ENCODE results near the gene MYO5A.
A peak's percentile ranks its signal among the peaks of the same experiment; 100 is the strongest.
"Not testable (repeated sequence)": the region's sequence is repeated elsewhere in the genome, so short reads cannot be mapped to it uniquely, and the experiment has no call there.

MYO5A gene

GRCh38 chr15:52540374-52541012, 11.8 kb upstream of the MYO5A start:
- DNase-seq (ENCODE audit: low read depth), result no peak

- no peak for DNase-seq (ENCODE audit: low read depth)
Observed at GRCh38 chr15:52537459-52537858, 8.8 kb upstream of the MYO5A start.

GRCh38 chr15:52532427-52532826, 3.7 kb upstream of the MYO5A start:
- DNase-seq (ENCODE audit: low read depth), result no peak

GRCh38 chr15:52529940-52530339, 1.3 kb upstream of the MYO5A start:
- no peak for DNase-seq (ENCODE audit: low read depth)

- DNase-seq (ENCODE audit: low read depth), result no peak
Observed at GRCh38 chr15:52529341-52529924, 753 bp upstream of the MYO5A start.

- no peak for DNase-seq (ENCODE audit: low read depth)
Observed at GRCh38 chr15:52527911-52528563, 643 bp downstream of the MYO5A start.

GRCh38 chr15:52527196-52527910, 1.3 kb downstream of the MYO5A start:
- DNase-seq (ENCODE audit: low read depth), result no peak

- DNase-seq (ENCODE audit: low read depth), result no peak
Observed at GRCh38 chr15:52524223-52525136, 4.2 kb downstream of the MYO5A start.

- no peak for DNase-seq (ENCODE audit: low read depth)
Observed at GRCh38 chr15:52523647-52524046, 5.0 kb downstream of the MYO5A start.

- DNase-seq (ENCODE audit: low read depth), result peak; percentile 69
Observed at GRCh38 chr15:52523192-52523591, 5.5 kb downstream of the MYO5A start.

- DNase-seq (ENCODE audit: low read depth), result no peak
Observed at GRCh38 chr15:52521682-52522081, 7.0 kb downstream of the MYO5A start.

- DNase-seq (ENCODE audit: low read depth), result no peak
Observed at GRCh38 chr15:52520421-52520820, 8.3 kb downstream of the MYO5A start.

GRCh38 chr15:52518487-52519371, 10.0 kb downstream of the MYO5A start:
- DNase-seq (ENCODE audit: low read depth), result no peak

GRCh38 chr15:52517014-52517413, 11.7 kb downstream of the MYO5A start:
- no peak for DNase-seq (ENCODE audit: low read depth)

GRCh38 chr15:52515343-52515742, 13.3 kb downstream of the MYO5A start:
- DNase-seq (ENCODE audit: low read depth), result no peak

- no peak for DNase-seq (ENCODE audit: low read depth)
Observed at GRCh38 chr15:52514482-52514881, 14.2 kb downstream of the MYO5A start.

GRCh38 chr15:52512869-52513268, 15.8 kb downstream of the MYO5A start:
- not testable (repeated sequence) for DNase-seq (ENCODE audit: low read depth)

- DNase-seq (ENCODE audit: low read depth), result no peak
Observed at GRCh38 chr15:52511084-52511483, 17.6 kb downstream of the MYO5A start.

GRCh38 chr15:52509500-52510245, 19.0 kb downstream of the MYO5A start:
- no peak for DNase-seq (ENCODE audit: low read depth)

GRCh38 chr15:52506549-52506948, 22.1 kb downstream of the MYO5A start:
- DNase-seq (ENCODE audit: low read depth), result no peak

Measured in non-pigmented ciliary epithelial cell (primary cell).